PC-3 (cell line): ENCODE data around the gene METTL9.

Experiments
- EZH2phosphoT487 ChIP-seq: fragments of 300-600 bp; sonication (generic); IDR thresholded peaks from 2 replicates; pipeline ENCODE4 v1.6.1; 2018; ENCODE audit warnings: mild to moderate bottlenecking, antibody characterized with exemption, low read length, borderline replicate concordance
- TF ChIP-seq, protein P1 (sequence below): fragments of 300-600 bp; sonication (generic); conservative IDR thresholded peaks from 2 replicates; pipeline ENCODE4 v1.5.1; 2017; ENCODE audit warnings: antibody characterized with exemption, low read depth, mild to moderate bottlenecking, low read length

DNA sequence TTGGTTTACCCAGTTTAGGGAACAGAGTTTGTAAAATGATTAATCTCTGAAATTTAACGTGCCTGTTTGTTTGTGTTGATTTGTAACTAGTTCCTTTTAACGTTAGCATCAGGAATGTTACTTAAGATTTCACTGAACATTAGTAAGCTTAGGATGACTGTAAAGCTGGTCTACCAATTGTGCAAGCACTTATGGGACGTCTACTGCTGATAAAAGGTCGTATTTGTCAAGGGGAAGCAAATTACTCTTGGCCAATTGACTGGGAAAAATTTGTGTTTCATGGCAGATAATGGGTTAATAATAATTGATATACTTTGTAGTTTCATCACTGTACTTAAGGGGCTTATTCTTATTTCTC is 11.8 kb downstream of the METTL9 start:
- TF ChIP-seq, protein P1, sequence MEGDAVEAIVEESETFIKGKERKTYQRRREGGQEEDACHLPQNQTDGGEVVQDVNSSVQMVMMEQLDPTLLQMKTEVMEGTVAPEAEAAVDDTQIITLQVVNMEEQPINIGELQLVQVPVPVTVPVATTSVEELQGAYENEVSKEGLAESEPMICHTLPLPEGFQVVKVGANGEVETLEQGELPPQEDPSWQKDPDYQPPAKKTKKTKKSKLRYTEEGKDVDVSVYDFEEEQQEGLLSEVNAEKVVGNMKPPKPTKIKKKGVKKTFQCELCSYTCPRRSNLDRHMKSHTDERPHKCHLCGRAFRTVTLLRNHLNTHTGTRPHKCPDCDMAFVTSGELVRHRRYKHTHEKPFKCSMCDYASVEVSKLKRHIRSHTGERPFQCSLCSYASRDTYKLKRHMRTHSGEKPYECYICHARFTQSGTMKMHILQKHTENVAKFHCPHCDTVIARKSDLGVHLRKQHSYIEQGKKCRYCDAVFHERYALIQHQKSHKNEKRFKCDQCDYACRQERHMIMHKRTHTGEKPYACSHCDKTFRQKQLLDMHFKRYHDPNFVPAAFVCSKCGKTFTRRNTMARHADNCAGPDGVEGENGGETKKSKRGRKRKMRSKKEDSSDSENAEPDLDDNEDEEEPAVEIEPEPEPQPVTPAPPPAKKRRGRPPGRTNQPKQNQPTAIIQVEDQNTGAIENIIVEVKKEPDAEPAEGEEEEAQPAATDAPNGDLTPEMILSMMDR: no peak
- TF ChIP-seq EZH2phosphoT487: no peak
